DOHH2 (cell line): Measurements from ENCODE around the gene FMNL3.

Experiments used
- H3F3A ChIP-seq: fragments of 200-600 bp; sonication (generic), shearing (Covaris generic); 2 replicates; pipeline ENCODE4 v1.6.0; 2016; ENCODE audit warnings: antibody characterized with exemption, mild to moderate bottlenecking; ENCODE audit not compliant: control insufficient read depth, insufficient read depth
- H3K27ac ChIP-seq: fragments of 200-600 bp; sonication (generic); 2 replicates; pipeline ENCODE4 v1.5.1; 2014; ENCODE audit warnings: low read depth, mild to moderate bottlenecking, low read length, moderate library complexity
- H3K27me3 ChIP-seq: fragments of 200-600 bp; sonication (generic); 2 replicates; pipeline ENCODE4 v1.6.1; 2014; ENCODE audit warnings: mild to moderate bottlenecking, low read length, mixed read lengths; ENCODE audit not compliant: control insufficient read depth
- H3K36me3 ChIP-seq: fragments of 200-600 bp; sonication (generic); 2 replicates; pipeline ENCODE4 v1.6.1; 2014; ENCODE audit warnings: mild to moderate bottlenecking, low read length, moderate library complexity, mixed read lengths; ENCODE audit not compliant: control insufficient read depth
- H3K4me1 ChIP-seq: fragments of 200-600 bp; sonication (generic); 2 replicates; pipeline ENCODE4 v1.6.1; 2014; ENCODE audit warnings: mild to moderate bottlenecking, low read length, mixed read lengths; ENCODE audit not compliant: control insufficient read depth
- H3K4me2 ChIP-seq: fragments of 200-600 bp; sonication (generic); 2 replicates; pipeline ENCODE4 v1.6.0; 2014; ENCODE audit warnings: mild to moderate bottlenecking, low read length, moderate library complexity
- H3K4me3 ChIP-seq: fragments of 200-600 bp; sonication (generic); 2 replicates; pipeline ENCODE4 v1.5.1; 2014; ENCODE audit warnings: mild to moderate bottlenecking, low read length, mixed read lengths
- H3K79me2 ChIP-seq: fragments of 200-600 bp; sonication (generic); 2 replicates; pipeline ENCODE4 v1.6.1; 2014; ENCODE audit warnings: mild to moderate bottlenecking, low read length, mixed read lengths; ENCODE audit not compliant: control insufficient read depth
- H3K9me2 ChIP-seq: fragments of 200-600 bp; sonication (generic); replicated peaks from 2 replicates; pipeline ENCODE4 v1.6.1; 2014; ENCODE audit warnings: mild to moderate bottlenecking, low read length, mixed read lengths; ENCODE audit not compliant: control insufficient read depth
- H3K9me3 ChIP-seq: fragments of 200-600 bp; sonication (generic); 2 replicates; pipeline ENCODE4 v1.6.1; 2014; ENCODE audit warnings: antibody characterized with exemption, low read length, mixed read lengths; ENCODE audit not compliant: control insufficient read depth, insufficient read depth
- H4K20me1 ChIP-seq: fragments of 200-600 bp; sonication (generic); 2 replicates; pipeline ENCODE4 v1.6.0; 2014; ENCODE audit warnings: low read depth, mild to moderate bottlenecking, antibody characterized with exemption, low read length, moderate library complexity; ENCODE audit not compliant: control insufficient read depth, insufficient read depth
- CTCF ChIP-seq: fragments of 200-600 bp; sonication (generic); IDR thresholded peaks from one replicate; pipeline ENCODE4 v1.5.1; 2014; ENCODE audit warnings: antibody characterized with exemption, mild to moderate bottlenecking, low read depth, low read length; ENCODE audit not compliant: poor library complexity, severe bottlenecking
- EZH2phosphoT487 ChIP-seq: fragments of 200-600 bp; sonication (generic); IDR thresholded peaks from 2 replicates; pipeline ENCODE4 v1.6.1; 2017; ENCODE audit warnings: borderline replicate concordance, mild to moderate bottlenecking, antibody characterized with exemption, low read length, moderate library complexity, mixed read lengths

FMNL3 gene

DNA sequence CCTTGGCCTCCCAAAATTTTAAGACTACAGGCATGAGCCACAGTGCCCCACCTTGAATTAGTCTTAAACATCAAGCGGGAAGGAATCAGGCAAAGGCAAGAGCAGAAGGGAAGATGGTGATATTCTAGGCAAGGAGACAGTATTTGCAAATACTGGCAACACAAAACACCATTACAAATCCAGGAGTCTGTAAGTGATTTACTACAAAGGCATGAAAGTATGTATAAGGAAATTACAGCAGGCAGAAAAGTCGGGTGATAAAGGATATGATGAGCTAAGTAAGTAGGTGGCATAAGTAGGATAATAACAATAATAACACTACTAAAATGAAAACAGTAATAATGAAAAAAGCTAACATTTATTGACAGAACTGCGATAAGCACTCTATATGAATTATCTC, 28.5 kb downstream of the FMNL3 start:
- H3K27ac ChIP-seq: no peak overlapping the region
- H3K27me3 ChIP-seq: no peaks in the 10 kb centered on the region
- H3K9me3 ChIP-seq: no peaks in the 10 kb centered on the region
- TF ChIP-seq CTCF (no peak), EZH2phosphoT487 (no peak)
- no peaks in the 10 kb centered on the region for H3F3A ChIP-seq
- no peak overlapping the region for H3K4me2 ChIP-seq
- H3K36me3 ChIP-seq: no peaks in the 10 kb centered on the region
- peaks cover 7% of the 10 kb centered on the region for H3K4me1 ChIP-seq
- no peaks in the 10 kb centered on the region for H3K9me2 ChIP-seq
- H3K79me2 ChIP-seq: peaks cover 11% of the 10 kb centered on the region
- H4K20me1 ChIP-seq: no peaks in the 10 kb centered on the region; the same call in 1 of the 2 replicates
- H3K4me3 ChIP-seq: no peak overlapping the region

- H3K36me3 ChIP-seq: no peaks in the 10 kb centered on the region
- no peaks in the 10 kb centered on the region for H3F3A ChIP-seq
- peaks cover 42% of the 10 kb centered on the region for H3K4me1 ChIP-seq
- no peaks in the 10 kb centered on the region for H3K9me2 ChIP-seq
- H3K27me3 ChIP-seq: no peaks in the 10 kb centered on the region
- H3K4me2 ChIP-seq: no peak overlapping the region
- no peak overlapping the region for H3K4me3 ChIP-seq
- no peak overlapping the region for H3K27ac ChIP-seq
- TF ChIP-seq EZH2phosphoT487 (no peak), CTCF (no peak)
- H3K79me2 ChIP-seq: peaks cover 9% of the 10 kb centered on the region
- H3K9me3 ChIP-seq: no peaks in the 10 kb centered on the region
- H4K20me1 ChIP-seq: no peaks in the 10 kb centered on the region
Observed at GRCh38 chr12:49675137-49675536, 32.1 kb downstream of the FMNL3 start.

DNA sequence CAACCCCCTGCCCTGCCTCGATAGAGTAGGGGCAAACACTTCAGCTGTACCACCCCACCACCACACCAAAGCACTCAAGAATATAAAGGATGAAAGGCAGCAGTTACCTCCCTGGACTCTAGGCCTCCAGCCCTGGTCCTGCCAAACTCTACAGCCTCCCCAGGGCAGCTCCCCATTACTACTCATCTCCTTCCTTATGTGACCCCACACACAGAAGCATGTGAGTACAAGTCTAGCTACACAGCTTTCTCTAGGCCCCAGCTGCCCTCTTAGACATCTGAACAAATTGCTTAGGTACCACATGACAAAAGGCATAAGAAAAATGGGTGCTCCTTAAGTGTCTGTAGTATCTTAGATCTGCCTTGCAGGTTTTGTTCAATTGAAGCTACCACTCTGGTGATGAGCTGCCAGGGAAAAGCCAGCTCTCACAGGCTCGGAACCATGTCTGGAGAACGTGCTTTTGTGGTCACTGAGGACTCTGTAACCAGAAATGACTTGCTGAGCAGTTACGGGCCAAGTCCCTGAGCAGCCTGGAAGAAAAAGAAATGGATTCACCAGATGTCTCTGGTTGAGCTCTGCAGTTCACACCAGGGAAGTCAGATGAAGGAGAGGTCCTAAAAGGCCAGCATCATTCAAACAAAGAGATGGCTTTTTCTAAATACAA, 32.8 kb downstream of the FMNL3 start:
- Histone ChIP-seq H3F3A (no peaks in the 10 kb centered on the region), H3K4me2 (no peak overlapping the region), H3K4me1 (peaks cover 49% of the 10 kb centered on the region), H3K79me2 (peaks cover 9% of the 10 kb centered on the region), H3K9me2 (no peaks in the 10 kb centered on the region), H4K20me1 (no peaks in the 10 kb centered on the region), H3K27me3 (no peaks in the 10 kb centered on the region), H3K36me3 (no peaks in the 10 kb centered on the region), H3K4me3 (no peak overlapping the region), H3K9me3 (no peaks in the 10 kb centered on the region), H3K27ac (no peak overlapping the region)
- no peak for TF ChIP-seq CTCF
- no peak for TF ChIP-seq EZH2phosphoT487
